K562 (cell line): Measurements from ENCODE around the gene LTB4R2.

Experiments
- CTCF ChIP-seq, 3 experiments: IDR thresholded peaks in 2 of 3; conservative IDR thresholded peaks in 1 of 3; 2 replicates each; pipeline ENCODE4 v1.5.1; 2011 to 2012; ENCODE audit warnings: low read length in 3 of 3, mild to moderate bottlenecking in 3 of 3, control low read depth in 2 of 3, improper control_type of control experiment in 1 of 3, inconsistent platforms in 1 of 3, low read depth in 1 of 3, mixed read lengths in 1 of 3, moderate library complexity in 1 of 3; ENCODE audit not compliant: insufficient read depth in 2 of 3
- EZH2 ChIP-seq: IDR thresholded peaks from 2 replicates; pipeline ENCODE4 v1.6.1; 2012; ENCODE audit warnings: low read depth, mild to moderate bottlenecking, inconsistent platforms, low read length, borderline replicate concordance
- FOXK2 ChIP-seq, 2 experiments: fragments of 450-650 bp; IDR thresholded peaks in 1 of 2; conservative IDR thresholded peaks in 1 of 2; 2 replicates each; pipeline ENCODE4 v1.6.1; 2016; ENCODE audit warnings: low read depth in 2 of 2, mild to moderate bottlenecking in 1 of 2
- JUNB ChIP-seq: fragments of 450-650 bp; formaldehyde crosslinking; conservative IDR thresholded peaks from 2 replicates; pipeline ENCODE4 v1.4.0; 2020; ENCODE audit warnings: mild to moderate bottlenecking
- KLF16 ChIP-seq: IDR thresholded peaks from 2 replicates; pipeline ENCODE4 v1.6.1; 2016; ENCODE audit warnings: antibody characterized with exemption
- POLR2A ChIP-seq: fragments of 450-650 bp; conservative IDR thresholded peaks from 2 replicates; pipeline ENCODE4 v1.6.1; 2016
- PRPF4 ChIP-seq: fragments of 200-400 bp; formaldehyde crosslinking; IDR thresholded peaks from one replicate; pipeline ENCODE4 v1.6.1; 2017; ENCODE audit warnings: low read length, low read depth, mild to moderate bottlenecking; ENCODE audit not compliant: insufficient read depth, poor library complexity, severe bottlenecking
- PTBP1 ChIP-seq: fragments of 200-400 bp; formaldehyde crosslinking; IDR thresholded peaks from 2 replicates; pipeline ENCODE4 v1.6.1; 2017; ENCODE audit warnings: low read depth, low read length
- RAD51 ChIP-seq: fragments of 450-650 bp; IDR thresholded peaks from 2 replicates; pipeline ENCODE4 v1.7.1; 2016; ENCODE audit warnings: low read depth, mild to moderate bottlenecking, borderline replicate concordance
- RBM14 ChIP-seq: fragments of 200-400 bp; formaldehyde crosslinking; IDR thresholded peaks from 2 replicates; pipeline ENCODE4 v1.6.1; 2018; ENCODE audit warnings: low read depth, mild to moderate bottlenecking, low read length, moderate library complexity, borderline replicate concordance; ENCODE audit not compliant: insufficient read depth
- RNF219 ChIP-seq: fragments of 250-450 bp; sonication (Bioruptor Pico); IDR thresholded peaks from 2 replicates; pipeline ENCODE4 v1.5.0; 2022; ENCODE audit warnings: mild to moderate bottlenecking
- TEAD4 ChIP-seq, 2 experiments: sonication (generic) in 1 of 2; formaldehyde crosslinking in 1 of 2; IDR thresholded peaks; 2 replicates each; pipeline versions ENCODE4 v1.6.1 to v1.8.0; 2012 to 2022; ENCODE audit warnings: borderline replicate concordance in 1 of 2, inconsistent platforms in 1 of 2, low read length in 1 of 2, mild to moderate bottlenecking in 1 of 2, missing genetic modification reagents in 1 of 2
- ZNF75A ChIP-seq: fragments of 450-650 bp; formaldehyde crosslinking; IDR thresholded peaks from 2 replicates; pipeline ENCODE4 v1.4.0; 2020; ENCODE audit warnings: mild to moderate bottlenecking

- no peak for TF ChIP-seq CTCF (IDR thresholded peaks at IDR 0.05 in 2 of 3, conservative IDR thresholded peaks at IDR 0.05 in 1 of 3; ENCODE audit: insufficient read depth in 2 of 3, low read depth in 1 of 3, low read length in 3 of 3)
- no peak for TF ChIP-seq JUNB (CRISPR knock-in tag)
- TF ChIP-seq PRPF4 = no peak
- TF ChIP-seq PTBP1 = no peak
- no peak for TF ChIP-seq RNF219 (CRISPR knock-in tag)
- TF ChIP-seq EZH2 = no peak
- no peak for TF ChIP-seq RAD51
- no peak for TF ChIP-seq KLF16
- TF ChIP-seq RBM14 = no peak
- TF ChIP-seq POLR2A = no peak
- TF ChIP-seq TEAD4 (IDR thresholded peaks at IDR 0.05; ENCODE audit: low read length) = no peak
- no peak for TF ChIP-seq TEAD4 (CRISPR knock-in tag; IDR thresholded peaks at IDR 0.05; ENCODE audit: borderline replicate concordance)
- no peak for TF ChIP-seq ZNF75A
- no peak for TF ChIP-seq FOXK2 (conservative IDR thresholded peaks at IDR 0.05 in 1 of 2, IDR thresholded peaks at IDR 0.05 in 1 of 2; ENCODE audit: low read depth in 2 of 2)
Observed at GRCh38 chr14:24337824-24338175, 27.9 kb downstream of the LTB4R2 start.
